ENCODE results near the gene THUMPD3. TPM values are rescaled to one million over a fixed set of nuclear protein-coding genes. Genes with fewer than 3 reads are reported as not detected.

THUMPD3 gene
- total RNA-seq, 2 donors from 2014 or later, result 42.8 to 48.7 TPM

DNA sequence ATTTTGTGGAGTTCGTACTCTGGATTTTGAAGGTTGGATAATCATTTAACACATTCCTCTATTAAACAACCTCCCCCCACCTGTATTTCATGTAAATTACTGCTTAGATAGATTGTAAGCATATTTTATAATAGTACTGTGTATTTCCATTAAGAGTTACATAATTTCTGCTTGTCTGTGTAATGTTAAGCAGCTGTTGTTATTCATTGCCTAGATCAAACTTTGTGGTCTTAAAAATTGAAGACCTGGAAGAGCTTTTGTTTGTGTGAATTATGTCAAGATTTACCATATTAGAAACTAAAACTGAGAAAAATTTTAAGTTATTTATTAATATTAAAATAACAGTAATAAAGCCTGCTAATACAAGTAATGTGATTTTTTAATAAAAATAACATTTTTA lies 45.7 kb downstream of the THUMPD3 start:
- ATAC-seq, result no peak
- intact Hi-C loops (cut with DNase I), result no loop called here
- no peak for DNase-seq

DNA sequence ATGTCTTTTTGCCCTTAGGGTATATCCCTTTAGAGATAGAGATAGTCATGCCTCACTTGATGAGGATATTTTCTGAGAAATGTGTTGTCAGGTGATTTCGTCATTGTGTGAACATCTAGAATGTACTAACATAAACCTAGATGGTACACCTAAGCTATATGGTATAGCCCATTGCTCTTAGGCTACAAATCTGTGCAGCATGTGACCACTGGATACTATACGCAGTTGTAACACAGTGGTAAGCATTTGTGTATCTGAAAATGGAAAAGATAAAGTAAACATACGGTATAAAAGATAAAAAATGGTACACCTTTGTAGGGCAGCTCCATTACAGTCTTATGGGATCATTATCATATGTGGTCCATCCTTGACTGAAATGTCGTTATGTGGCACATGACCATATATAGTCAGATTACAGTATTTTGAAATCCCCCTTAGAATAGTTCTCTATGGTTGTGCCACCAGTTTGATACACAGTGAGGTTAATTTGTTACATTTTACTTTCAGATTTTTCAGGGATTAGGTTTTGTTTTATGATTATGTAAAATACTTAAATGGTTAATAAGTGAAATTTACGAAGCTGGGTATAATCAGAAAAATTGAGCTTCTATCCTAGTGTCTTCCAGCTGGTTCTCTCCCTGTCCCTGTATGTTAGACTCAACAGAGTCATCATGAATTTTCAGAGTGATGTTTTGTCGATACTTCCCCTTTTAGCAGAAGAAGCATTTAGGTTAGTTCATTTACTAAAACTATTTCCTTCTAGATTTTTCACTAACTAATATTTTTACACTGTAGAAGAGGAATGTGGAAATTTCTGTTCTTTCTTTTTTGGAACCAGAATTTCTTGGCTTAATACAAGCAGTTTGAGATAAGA lies 47.4 kb downstream of the THUMPD3 start:
- ATAC-seq, result no peak
- intact Hi-C loops (cut with DNase I), result no loop called here
- DNase-seq, result no peak

DNA sequence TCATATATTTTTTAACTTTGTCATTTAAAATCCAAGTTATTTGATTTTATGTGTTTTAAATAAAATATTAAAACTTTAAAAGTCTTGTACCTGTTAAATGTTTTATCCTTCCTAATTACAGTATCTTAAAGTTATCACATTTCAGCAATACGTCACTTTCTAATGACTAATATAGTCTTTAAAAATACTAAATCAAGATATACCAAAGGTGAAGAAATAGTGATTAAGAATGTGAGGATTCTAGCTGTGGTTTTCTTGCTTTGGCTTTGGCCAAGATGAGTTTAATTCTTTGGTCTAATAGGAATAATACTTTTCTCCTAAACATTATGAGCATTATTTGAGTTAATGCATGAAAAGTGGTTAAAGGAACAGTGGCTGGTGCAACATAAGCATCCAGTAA lies 48.4 kb downstream of the THUMPD3 start:
- intact Hi-C loops (cut with DNase I), result no loop called here
- no peak for DNase-seq
- peak in 1 of 2 donors; percentile 27 for ATAC-seq

DNA sequence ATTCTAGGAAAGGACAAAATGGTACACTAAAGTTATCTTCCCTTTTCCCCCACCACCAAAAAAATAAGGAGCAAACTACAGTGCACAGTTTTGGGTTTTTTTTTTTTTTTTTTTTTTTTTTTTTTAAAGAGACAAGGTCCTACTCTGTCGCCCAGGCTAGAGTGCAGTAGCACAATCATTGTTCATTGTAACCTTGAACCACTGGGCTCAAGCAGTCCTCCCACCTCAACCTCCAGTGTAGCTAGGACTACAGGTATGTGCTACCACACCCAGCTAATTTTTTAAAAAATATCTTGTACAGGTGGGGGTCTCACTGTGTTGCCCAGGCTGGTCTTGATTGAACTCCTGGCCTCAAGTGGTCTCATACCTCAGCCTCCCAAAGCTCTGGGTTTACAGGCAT lies 49.4 kb downstream of the THUMPD3 start:
- no peak for ATAC-seq
- intact Hi-C loops (cut with DNase I), result no loop called here
- no peak for DNase-seq

DNA sequence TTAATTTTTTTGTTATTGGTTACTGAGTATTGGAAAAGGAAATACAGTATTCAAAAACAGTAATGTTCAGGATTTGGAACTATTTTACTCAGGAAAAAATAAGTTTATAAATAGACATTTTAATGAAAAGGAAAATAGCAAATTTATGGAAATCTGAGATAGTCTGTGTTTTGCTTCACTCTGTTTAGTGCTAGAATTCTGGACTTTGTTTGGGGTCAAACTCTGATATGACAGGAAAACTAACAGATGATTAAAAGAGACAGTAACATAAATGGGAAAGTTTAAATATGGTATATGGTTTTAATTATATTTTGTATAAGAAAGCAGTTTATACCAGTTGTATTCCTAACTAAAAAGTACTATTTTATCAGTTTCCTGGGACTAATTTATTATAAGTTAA lies 52.0 kb downstream of the THUMPD3 start:
- intact Hi-C loops (cut with DNase I), result no loop called here
- DNase-seq (no peak), ATAC-seq (no peak)

DNA sequence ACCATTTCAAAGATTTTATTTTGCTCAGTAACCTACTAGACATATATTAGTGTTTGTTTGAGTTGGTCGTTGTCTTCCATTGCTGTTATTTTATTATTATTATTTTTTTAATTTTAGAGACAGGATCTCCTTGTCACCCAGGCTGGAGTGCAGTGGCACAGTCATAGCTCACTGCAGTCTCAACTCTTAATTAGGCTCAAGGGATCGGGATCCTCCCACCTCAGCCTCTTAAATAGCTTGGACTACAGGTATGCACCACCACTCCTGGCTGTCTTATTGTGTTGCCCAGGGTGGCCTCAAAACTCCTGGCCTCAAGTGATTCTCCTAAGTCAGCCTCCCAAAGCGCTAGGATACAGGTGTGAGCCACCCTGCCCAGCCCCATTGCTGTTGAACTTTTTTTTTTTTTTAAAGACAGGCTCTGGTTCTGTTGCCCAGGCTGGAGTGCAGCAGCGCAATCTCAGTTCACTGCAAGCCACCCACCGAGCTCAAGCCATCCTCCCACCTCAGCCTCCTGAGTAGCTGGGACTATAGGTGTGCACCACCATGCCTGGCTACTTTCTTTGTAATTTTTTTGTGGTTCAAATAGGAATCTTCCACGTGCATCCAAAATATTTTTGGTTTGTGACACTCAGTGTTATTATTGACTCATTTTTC lies 52.8 kb downstream of the THUMPD3 start:
- intact Hi-C loops (cut with DNase I), result no loop called here
- ATAC-seq (peak in 1 of 2 donors; percentile 24), DNase-seq (no peak)

DNA sequence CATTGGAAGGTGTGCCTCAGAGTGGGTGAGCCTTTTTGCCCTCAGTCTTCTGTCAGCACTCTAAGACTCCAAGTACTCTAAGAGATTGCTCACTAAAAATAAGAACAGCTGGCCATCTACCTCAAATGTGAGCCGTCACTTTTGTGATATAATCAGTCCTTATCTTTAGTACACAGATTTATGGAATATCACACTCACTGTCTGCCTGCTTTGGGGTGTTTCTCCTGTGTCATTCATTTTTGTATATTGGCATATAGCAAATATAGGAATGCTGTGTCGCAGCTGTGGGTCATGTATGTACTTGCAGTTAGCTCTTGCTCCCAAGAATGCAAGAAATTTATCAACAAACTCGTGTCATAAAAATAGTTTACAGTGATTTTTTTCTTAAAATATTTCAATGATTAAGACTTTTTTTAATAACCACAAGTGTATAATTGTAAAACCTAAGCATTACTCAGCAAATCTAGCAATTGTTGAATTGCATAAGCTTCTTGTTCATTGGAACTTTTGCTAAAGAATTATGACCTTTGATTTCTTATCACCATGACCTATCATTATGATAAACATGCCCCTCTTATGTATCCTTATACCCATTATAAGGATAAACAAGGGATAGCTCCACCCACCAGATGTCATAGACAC lies 53.4 kb downstream of the THUMPD3 start:
- DNase-seq (no peak), ATAC-seq (peak in 1 of 2 donors; percentile 65)
- intact Hi-C loops (cut with DNase I), result no loop called here

DNA sequence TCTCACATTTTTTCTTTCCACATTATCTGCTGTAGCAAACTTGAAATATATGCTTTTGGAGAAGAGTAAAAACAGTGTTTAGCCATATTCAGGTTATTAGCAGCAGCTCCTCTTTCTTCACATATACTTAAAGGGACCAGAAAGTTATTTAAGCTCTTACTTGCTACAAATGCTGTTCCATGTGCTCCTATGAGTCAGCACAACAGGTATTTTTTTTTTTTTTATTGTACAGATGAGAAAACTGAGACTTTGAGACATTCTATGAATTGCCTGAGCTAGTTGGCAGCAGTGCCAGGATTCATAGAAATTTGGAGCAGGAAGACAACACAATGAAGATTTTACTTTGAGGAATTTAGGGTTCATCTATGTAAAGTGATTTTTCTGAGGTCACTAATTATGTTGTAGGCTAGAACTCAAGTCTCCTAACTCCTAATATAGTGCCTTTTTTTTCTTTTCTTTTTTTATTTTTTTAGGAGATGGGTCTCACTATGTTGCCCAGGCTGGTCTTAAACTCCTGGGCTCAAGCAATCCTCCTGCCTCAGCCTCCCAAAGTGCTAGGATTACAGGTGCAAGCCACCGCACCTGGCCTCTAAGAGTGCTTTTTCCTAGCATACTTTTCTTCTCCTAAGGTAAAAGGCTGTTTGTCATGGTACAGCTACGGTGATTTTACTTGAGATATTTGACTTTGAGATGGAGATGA lies 58.1 kb downstream of the THUMPD3 start:
- intact Hi-C loops (cut with DNase I), result loop anchor here in 1 of 2 donors (2.0 to 5.0 kb wide), 2 partner anchors 18 to 69 kb away; no protein-coding TSS in a partner anchor
- ATAC-seq (no peak), DNase-seq (no peak)

DNA sequence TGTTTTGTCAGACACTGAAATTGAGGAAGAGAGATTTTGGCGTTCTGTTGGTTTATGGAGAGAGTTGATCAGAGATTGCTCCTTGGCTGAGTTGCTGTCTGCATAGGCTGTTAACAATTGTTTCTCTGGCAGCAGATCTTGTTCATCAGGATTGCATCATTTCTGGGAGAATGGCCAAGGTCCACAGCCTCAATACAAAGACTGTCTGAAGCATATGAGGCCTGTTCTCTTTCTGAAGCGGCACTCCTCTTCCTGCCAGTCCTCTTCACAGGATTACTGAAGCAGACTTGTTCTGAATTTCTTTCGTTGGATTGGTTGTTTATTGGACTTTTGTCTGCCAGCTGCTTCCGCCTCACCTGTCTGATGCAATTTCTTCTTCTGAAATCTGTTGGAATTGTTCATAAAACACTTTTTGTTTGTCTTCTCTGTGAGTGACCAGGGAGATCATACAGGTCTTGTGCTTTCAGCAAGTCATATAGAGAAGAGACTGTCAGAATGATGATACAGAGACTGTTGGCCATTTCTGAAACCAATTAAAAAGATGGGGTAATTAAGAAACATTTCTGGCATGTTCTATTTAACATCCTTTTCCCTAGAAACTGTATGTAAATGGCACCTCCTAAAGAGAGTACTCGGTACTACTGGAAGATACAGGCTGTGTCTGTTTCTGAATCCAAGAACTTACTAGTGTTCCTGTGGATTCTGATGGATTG lies 60.0 kb downstream of the THUMPD3 start:
- ATAC-seq, result peak; percentile 97
- intact Hi-C loops (cut with DNase I), result loop anchor here in 1 of 2 donors (5.0 kb wide), 1 partner anchor 71 kb away; no protein-coding TSS in a partner anchor
- DNase-seq, result peak; percentile 80

DNA sequence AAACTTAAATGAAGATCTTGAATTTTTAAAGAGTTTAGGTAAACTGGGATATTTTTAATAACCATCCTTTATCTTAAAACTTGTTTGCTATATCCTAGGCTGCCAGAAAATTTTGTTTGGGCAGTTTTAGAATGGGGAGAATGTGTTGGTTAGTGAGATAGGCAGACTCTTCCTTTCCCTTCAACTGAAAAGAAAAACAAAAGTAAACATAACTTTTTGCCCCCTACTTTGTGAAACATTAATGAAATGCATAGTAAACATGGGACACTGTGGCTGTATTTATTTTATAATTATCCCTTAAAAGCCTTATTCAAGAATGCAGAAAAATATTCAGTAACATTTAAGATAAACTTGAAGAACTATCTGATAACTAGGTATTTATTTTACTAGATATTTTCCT lies 65.6 kb downstream of the THUMPD3 start:
- ATAC-seq (no peak), DNase-seq (no peak)
- intact Hi-C loops (cut with DNase I), result no loop called here

DNA sequence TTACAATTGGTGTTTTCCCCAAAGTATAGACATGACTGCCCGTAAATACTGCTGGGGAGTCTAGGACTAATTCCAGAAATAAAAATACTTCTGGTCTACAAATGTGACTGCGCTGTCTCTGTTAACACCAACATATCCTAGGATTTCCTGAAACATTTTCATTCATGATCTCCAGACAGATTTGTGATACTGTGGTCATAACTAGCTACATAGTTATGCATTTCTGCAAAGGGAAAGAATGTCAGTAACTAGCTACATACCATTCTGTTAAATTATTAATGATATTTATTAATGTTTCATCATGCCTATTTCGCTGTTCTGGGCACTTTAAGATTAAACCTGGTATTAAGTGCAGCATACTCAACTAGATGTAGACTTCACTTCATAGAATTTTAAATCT lies 67.9 kb downstream of the THUMPD3 start:
- intact Hi-C loops (cut with DNase I), result loop anchor here (5.0 to 10.0 kb wide), 3 partner anchors 42 to 466 kb away; partner anchors contain the start of gene RAD18 (in 1 of the 2)

DNA sequence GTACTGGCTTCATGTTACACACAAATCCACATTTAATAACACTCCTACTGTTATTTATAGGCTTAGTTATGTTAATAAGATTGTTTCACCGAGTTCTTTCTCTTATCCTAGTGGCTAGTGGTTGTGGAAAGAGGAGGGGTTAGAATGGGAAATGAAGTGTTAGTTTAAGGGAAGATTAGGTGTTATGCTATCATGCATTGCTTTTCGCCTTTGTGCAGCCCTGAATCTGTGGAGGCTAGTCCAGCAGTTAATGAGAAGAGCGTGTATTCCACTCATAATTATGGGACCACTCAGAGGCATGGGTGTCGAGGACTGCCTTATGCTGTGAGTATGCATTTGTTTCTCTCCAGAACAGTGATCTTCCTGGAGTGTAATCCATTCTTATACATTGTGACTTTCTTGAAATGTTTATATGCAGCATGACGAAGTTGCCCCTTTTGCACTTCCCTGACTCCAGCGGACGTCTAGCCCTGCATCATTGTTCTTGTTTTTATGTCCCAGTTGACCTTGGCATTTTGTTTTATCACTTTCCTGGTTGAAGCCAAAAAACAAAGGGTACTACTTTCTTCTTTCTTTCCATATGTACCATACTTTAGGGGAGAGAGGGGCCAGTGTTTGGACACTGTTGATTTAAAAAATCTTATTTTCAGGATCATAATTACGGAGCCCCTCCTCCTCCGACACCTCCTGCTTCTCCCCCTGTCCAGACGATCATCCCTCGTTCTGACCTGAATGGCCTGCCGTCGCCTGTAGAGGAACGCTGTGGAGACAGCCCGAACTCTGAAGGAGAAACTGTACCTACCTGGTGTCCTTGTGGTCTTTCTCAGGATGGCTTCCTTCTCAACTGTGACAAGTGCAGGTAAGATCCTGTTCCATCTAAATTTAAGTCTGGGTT lies 71.0 kb downstream of the THUMPD3 start:
- intact Hi-C loops (cut with DNase I), result loop anchor here (5.0 to 10.0 kb wide), 3 partner anchors 38 to 469 kb away; partner anchors contain the start of gene RAD18 (in 1 of the 2)
- DNase-seq (no peak), ATAC-seq (no peak)

More for the DNA sequence above, 67.9 kb downstream of the THUMPD3 start:
- no peak for DNase-seq
- no peak for ATAC-seq

DNA sequence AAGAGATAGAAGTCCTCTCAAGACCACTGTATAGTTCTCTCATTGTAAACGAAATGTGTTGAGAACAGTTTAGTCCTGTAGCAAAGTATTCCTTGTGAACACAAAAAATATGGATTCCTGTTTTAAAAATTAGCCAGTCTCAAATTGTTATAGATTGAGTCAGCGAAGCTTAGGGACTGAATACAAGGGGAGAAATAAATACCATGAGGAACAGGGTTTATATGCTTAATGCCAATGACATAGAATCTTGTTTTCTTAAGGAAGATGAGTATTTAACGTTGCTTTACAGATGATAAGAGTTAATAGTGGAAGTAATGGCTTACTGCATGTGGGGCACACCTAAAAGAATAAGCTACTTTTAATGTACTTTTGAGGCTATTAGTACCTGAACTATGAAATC lies 72.5 kb downstream of the THUMPD3 start:
- no peak for ATAC-seq
- intact Hi-C loops (cut with DNase I), result loop anchor here (5.0 to 10.0 kb wide), 3 partner anchors 53 to 471 kb away; partner anchors contain the start of gene RAD18 (in 1 of the 2)

More for the DNA sequence above, 72.5 kb downstream of the THUMPD3 start:
- no peak for DNase-seq

All from left cardiac atrium (tissue), 4 donors.